T-helper 2 cell treated with Interferon-gamma antibody and Interleukin-4, amounts not matched to agents 100 ng/mL and 5 ng/mL, for 36 hours (primary cell): ENCODE results near the gene OR51F2. TPM values are rescaled to one million over a fixed set of nuclear protein-coding genes. Genes with fewer than 3 reads are reported as not detected.
"Not testable (repeated sequence)": the region's sequence is repeated elsewhere in the genome, so short reads cannot be mapped to it uniquely, and the experiment has no call there.

ENCODE experiments used
- intact Hi-C: fragments of 100-400 bp; cut with micrococcal nuclease; formaldehyde crosslinking; loops from one replicate; pipeline ENCODE4 v1.15.1; 2023
- total RNA-seq: library from RNA; stranded (reverse); gene quantifications from 2 replicates; pipeline ENCODE4 v1.2.3, GENCODE V29; 2022

Gene OR51F2, protein sequence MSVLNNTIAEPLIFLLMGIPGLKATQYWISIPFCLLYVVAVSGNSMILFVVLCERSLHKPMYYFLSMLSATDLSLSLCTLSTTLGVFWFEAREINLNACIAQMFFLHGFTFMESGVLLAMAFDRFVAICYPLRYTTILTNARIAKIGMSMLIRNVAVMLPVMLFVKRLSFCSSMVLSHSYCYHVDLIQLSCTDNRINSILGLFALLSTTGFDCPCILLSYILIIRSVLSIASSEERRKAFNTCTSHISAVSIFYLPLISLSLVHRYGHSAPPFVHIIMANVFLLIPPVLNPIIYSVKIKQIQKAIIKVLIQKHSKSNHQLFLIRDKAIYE
- total RNA-seq: not detected in 2 replicates

DNA sequence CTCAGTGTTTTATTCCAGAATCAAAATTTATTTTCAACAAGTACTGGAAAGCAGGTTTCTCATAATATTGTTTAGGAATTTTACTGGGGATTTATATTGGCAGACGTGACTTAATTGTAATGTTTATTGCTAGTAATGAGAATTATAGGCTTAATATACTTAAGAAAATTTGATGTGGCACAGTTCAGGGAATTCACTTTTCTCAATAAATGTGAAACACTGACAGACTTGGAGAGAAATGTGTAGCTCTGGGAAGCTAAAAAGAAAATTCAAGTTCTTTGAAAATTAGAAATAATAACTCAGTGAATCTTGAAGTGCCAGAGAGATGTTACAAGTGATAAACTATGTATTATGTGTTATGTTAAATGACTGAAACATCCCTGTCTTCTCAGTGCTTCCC, at the start of gene OR51F2:
OR51F2 (plus strand) TSS at position 301 of the 400 bp plus-strand sequence. CDS start 101 bp downstream, outside the sequence.
- intact Hi-C loops: no loop called here

DNA sequence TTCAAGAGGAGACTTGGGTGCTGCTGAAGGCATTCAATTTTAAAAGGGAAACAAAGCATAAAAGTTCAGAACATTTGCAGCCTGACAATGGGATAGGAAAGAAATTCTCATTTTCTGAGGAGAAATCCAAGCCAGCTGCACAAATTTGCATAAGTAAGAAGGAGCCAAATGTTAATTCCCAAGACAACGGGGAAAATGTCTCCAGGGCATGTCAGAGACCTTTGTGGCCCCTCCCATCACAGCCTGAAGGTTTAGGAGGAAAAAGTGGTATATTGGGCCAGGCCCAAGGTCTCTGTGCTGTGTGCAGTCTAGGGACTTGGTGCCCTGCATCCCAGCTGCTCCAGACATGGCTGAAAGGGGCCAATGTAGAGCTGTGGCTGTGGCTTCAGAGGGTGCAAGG, 38.7 kb upstream of the OR51F2 start:
- intact Hi-C loops: no loop called here

DNA sequence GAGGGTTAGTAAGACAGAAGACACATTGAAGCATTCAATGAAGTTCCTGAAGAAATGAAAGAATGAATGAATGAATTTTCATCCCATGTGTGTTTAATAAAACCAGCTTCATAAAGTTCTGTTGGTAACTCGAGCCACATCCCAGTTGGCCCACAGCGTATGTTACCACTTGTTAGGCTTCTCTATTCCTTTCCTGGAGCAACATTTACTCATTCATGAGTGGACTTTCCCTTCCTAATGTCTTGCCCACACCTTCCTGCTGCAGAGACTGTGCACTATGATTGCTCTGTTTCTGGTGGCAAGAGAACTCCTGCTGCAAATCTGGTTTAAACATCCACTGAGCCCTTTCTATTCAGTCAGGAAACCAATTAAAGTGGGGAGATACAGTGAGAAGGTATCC, 23.9 kb upstream of the OR51F2 start:
- intact Hi-C loops: no loop called here

DNA sequence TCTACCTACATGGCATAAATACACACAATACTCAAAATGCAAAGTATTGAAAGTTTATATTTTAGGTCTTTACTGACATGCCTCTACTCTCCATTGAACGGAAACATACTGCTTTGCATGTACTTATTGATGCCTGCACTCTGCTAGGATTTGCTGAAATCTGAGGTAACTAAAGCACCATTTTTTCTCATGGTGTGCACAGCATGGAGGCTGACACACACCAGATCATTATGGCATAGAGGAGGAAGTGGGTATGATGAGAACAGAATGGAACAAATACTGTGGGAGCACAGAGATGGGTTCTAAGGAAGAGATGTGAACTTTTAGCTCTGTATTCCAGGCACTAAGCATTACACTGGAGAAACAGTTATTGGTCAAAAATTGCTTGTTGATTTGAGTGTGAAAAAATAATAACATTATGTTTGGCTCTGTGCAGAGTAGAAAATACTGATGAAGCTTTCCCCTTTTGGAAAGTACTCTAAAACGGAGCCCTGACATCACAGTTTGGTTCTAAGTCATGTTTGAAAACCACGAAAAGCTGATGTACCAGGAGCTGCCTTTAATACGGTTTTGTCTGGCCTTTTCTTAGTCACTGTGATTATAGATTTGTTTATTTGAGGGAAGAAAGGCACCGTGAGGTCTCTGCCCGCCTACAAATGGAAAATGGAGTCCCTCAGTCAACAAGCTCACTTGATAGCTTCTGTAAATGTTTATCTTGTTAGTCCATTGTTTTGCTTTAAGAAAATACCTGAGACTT, 22.5 kb upstream of the OR51F2 start:
- intact Hi-C loops: no loop called here

DNA sequence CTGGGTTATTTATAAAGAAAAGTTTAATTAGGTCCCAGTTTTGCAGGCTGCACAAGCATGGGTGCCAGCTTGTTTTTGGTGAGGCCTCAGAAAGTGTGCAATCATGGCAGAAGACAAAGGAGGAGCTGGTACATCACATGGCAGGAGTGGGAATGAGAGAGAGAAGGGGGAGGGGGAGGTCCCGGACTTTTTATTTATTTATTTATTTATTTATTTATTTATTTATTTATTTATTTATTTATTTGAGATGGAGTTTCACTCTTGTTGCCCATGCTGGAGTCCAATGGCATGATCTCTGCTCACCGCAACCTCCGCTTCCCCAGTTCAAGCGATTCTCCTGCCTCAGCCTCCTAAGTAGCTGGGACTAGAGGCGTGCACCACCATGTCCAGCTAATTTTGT, 19.8 kb upstream of the OR51F2 start:
- intact Hi-C loops: not testable (repeated sequence)

DNA sequence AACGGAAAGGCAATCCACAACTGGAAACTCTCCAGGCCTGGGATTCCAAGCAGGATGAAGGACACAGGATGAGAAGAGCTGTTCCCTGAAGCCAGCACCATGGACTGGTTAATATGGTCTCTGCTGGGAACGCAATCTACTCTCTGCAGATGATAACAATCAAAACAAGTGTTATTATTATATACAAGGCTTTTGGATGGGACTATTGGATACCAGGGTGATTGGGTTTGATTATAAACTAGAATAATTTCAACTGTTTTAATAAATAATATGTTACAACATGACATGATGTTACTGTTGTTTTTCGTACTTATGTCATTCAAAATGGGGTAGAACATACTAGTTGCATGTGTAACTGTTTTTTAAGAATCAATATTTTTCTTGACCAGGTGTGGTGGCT, 16.8 kb upstream of the OR51F2 start, which contains the start of gene OR52R1:
OR52R1 (minus strand) TSS at position 101 of the 400 bp plus-strand sequence; CDS start at position 101, 0 bp downstream.
- intact Hi-C loops: no loop called here

DNA sequence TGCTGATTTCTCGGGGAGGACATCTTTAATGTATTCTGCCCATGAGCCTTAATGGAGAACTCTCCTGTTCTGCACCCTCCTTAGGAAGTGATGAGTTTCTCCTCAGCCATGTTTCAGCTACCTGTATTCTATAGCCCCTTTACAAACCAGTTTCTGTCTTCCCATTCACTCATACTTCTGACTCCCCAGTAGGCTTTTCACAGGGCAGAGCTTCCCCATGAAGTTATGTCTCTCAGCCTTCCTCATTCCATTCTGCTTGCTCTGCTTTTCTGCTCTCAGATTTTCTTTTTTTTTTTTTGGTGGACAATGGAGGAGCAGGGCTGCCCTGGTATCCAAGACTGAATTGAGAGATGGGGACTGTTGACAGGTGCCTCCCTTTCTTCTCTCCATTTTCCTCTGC, 12.6 kb upstream of the OR51F2 start:
- intact Hi-C loops: no loop called here

DNA sequence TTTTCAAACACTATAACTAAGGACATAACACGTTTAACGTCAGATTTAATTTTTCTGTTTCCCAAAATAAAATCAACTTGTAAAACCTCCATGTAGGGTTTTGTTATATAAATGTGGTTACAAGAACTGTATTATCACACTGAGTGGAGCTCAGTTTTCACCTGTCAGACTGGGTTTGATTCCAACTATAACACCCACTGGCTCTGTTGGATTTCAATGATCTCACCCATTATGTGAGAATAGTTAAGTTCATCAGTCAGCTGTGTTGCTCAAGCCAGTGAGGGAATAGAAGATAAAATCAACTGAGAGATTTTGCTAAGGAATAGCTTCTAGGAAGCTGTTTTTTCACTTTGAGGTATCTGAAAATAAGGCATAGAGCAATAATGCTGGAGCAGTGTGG, 11.9 kb upstream of the OR51F2 start:
- intact Hi-C loops: no loop called here

DNA sequence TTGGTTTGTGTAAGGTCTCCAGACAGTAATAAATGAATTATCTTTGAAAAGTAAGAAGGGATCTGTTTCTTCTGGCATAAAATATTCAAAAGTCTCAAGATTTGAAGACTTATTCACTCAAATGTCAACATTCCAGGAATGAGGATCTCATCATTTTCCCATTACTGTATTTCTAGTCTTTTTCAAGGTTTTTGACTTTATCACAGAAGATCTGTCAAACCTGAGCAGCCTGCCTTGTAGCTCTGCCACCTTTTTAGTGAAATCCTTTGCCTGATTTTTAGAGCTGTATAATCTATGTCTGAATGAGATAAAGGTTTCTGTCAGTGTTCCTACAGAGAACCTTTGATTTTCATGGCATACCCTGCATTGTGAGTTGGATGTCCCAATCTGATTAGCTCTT, 4.0 kb downstream of the OR51F2 start:
- intact Hi-C loops: no loop called here

DNA sequence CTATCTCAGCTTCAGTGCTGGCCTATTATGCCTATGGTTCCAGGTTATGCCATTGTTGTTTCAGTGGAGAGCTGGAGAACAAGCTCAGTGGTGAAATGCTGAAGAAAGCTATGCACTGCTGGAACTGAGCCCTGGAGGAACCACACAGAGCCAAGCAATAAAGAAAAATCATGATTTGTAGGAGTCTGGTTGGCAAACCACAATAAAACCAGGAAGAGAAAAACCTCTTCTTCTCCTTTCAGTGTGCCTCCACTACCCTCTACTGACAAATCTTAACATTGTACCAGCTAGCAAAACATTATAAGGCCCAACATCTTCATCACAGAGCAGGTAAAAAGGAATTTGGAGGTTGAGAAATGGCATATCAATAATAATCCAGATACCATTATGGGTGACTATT, 5.3 kb downstream of the OR51F2 start:
- intact Hi-C loops: no loop called here

DNA sequence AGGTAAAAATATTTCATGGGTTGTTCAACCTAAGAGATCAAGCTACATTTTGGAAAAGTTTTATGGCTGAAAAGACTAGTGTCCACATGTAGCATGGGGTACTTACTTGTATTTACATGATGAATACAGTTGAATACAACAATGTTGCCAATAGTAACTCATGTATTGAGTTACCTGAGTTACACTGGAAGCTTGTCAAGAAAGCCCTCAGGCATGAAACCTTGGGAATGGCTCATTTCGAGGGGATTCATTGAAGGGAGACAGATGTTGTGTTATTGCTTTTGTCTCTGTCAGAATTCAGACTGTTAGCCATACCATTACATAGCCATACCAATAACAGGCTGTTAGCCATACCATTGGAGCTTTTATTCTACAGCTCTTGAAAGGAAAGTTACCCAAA, 9.2 kb downstream of the OR51F2 start:
- intact Hi-C loops: no loop called here

DNA sequence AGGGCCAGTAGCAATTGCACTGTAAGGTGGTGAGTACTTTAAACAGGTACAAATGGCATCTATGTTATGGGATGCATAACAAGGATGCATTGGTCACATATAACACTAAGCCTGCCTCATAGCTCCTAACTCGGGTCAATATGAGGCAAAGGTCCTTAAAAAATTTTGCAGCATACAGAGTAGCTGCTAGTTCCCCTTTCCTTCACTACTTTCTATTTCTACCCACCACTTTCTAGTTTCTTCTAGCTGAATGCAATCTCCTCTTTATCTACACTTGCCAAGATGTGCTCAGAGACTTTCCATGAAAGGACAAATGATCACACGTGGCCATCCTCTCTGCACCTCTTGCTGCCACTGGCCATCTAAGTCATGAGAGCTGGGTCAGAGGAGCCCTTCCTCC, 9.8 kb downstream of the OR51F2 start:
- intact Hi-C loops: no loop called here

DNA sequence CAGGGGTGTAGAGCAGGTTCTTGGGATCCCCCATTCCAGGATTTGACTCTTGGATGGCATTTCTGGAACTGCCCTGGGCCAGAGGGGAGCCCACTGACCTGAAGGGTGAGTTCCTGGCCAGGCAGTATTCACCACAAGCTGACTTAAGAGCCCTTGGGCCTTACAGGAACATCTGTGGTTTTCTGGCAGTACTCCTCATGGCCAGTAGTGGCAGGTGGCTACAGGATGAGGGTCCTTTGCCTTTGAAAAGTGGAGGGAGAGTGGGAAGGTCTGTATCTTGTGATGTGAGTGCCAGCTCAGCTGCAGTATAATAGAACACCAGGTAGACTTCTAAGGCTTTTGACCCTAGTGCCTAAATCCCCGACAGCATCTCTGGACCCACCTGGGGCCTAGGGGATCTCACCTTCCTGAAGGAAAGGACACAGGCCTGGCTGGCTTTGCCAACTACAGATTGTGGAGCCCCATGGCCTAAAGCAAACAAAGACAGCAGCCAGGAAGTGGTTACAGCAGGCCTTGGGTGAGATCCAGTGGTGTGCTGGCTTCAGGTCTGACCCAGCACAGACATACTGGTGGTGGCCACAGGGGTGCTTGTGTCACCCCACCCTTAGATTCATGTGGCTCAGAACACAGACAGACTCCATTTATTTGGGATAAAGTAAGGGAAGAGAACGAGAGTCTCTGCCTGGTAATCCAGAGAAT, 18.9 kb downstream of the OR51F2 start:
- intact Hi-C loops: no loop called here

DNA sequence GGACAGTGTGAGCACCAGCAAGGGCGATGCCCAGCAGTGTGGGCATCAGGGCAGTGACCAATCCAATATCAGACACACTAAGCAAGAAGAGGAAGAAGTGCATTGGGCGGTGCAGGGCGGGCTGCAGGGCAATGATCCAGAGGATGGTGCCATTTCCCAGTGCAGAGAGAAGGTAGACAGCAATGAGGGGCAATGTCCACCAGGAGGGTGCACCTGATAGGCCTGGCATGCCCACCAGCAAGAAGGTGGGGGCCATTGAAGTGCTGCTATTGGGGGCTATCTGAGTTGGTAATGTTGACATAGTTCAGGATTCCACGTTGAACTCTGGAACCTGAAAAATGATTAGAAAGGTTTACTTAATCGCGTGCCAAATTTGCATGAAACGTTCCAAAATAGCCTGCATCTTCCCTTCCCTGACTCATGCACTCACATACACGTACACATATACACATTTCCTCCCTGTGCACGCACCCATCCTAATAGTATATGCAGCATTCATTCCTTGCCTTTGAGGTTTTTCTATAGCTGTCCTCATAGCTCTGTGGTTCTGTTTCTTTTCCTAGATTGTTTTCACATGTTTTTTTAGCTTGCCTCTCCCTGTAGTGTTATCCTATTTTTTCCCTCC, 27.9 kb downstream of the OR51F2 start, which contains the start of gene OR51S1:
OR51S1 (minus strand) TSS at position 301 of the 625 bp plus-strand sequence; CDS start at position 301, 0 bp downstream.
- intact Hi-C loops: no loop called here

DNA sequence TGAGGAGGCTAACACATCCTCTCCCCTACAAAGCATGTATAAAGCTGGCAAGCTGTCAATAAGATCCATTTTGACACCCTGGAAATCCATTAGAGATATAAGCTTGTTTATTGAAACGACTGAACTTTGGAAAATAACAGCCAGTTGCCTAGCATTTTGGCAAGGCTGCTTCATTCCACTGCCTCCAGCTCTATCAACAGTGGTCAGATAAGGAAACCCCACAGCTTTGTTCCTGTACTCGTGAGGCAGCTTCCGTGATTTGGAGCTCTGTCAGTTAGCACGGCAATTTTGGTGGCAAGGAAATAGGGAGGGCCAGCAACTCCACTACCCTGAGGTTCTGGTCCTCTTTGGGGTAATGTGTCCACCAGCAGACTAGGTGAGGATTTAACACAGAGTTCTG, 29.9 kb downstream of the OR51F2 start:
- intact Hi-C loops: no loop called here

DNA sequence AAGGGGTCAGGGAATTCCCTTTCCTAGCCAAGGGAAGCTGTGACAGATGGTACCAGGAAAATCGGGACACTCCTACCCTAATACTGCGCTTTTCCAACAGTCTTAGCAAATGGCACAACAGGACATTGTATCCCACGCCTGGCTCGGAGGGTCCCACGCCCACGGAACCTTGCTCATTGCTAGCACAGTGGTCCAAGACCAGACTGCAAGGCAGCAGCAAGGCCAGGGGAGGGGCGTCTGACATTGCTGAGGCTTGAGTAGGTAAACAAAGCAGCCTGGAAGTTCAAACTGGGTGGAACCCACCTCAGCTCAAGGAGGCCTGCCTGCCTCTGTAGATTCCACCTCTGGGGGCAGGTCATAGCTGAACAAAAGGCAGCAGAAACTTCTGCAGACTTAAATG, 33.2 kb downstream of the OR51F2 start:
- intact Hi-C loops: not testable (repeated sequence)

DNA sequence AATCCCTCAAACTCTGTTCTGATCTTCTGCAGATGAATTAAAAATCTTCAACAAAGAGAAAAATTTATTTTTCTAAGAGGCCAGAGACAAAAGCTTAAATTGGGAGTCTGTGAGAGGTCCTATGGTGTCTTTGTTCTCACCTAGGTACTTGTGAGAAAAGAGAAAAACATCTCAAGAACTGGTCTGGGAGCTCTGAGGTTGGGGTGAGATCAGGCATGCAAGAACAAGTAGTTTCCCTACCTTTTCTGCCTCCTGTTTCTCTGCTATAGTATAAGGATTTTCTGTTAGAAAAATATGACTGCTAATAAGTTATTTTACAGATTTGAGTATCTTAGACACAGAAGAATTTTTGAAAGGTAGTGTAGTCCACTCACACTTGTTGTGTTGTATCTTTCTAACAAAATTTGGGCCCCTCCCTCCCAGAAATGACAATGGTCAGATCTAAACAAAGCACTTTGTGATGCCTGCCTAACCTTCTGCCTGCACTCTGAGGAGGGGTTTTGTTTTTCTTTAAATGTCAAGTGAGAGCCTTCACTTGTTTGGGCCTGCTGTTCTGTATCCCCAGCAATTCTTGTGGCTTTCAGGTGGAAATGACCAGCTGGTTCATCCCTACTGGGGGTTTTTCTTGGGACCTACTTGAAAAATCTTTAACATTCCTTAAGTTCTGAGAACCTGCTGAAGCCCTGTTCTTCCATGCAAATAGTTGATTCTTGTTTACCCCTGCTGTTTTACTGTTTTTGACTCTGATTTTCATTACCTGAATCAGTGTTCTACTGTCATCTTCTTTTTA, 41.5 kb downstream of the OR51F2 start:
- intact Hi-C loops: no loop called here

DNA sequence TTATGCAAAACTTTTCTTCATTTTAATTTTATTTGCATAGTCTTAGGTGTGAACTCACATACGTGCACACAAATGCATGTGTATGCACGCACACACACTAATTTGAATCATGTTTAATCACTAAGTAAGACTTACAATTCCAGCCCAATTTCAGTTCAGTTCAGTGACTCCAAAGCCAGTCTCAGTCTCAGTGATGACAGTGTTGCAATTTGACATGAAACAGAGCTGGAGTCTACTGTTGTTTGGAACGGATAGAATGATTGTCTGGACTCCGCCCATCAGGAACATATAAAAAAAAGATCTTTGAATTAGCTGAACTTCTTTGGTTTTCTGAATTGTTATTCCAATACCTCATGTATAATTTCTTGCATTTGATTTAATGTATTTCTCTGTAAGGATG, 42.8 kb downstream of the OR51F2 start:
- intact Hi-C loops: no loop called here

DNA sequence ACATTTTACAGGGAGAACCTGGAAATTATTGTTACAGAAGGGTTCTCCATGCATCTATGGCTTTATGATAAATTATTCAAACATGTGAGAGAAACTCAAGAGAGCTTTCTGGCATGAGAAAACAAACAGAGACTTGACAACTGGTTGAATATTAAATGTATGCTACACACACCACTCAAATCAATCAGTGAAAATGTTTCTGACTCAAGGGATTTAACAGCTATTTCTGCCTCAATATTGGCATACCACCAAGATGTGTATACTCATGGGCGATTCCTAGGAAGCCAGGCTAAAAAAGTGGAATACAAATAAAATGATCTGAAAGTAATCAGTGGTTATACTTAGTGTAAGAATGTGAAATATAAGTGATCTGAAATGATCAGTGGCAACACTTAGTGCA, 44.7 kb downstream of the OR51F2 start:
- intact Hi-C loops: no loop called here
